SK-N-SH treated with all-trans-retinoic acid at 6 μM for 48 hours (cell line): Measurements from ENCODE around the gene EXOC1L.

Experiments
- ATAC-seq: fragments of 200-7000 bp; cut with Tn5 transposase; 3 replicates; pipeline ENCODE4 v1.9.1; 2020; ENCODE audit warnings: mild to moderate bottlenecking, moderate library complexity
- ARNTL ChIP-seq: fragments of 450-650 bp; formaldehyde crosslinking; IDR thresholded peaks from 2 replicates; pipeline ENCODE4 v1.5.0; 2020; ENCODE audit warnings: low read depth, mild to moderate bottlenecking, moderate library complexity, borderline replicate concordance
- CSDC2 ChIP-seq: fragments of 250-450 bp; sonication (Bioruptor Pico); IDR thresholded peaks from 2 replicates; pipeline ENCODE4 v1.5.0; 2020; ENCODE audit warnings: mild to moderate bottlenecking, moderate library complexity
- CSRNP3 ChIP-seq: fragments of 250-450 bp; sonication (Bioruptor Pico); IDR thresholded peaks from 2 replicates; pipeline ENCODE4 v1.5.1; 2021; ENCODE audit warnings: mild to moderate bottlenecking, moderate library complexity
- ESRRG ChIP-seq: fragments of 250-450 bp; sonication (Bioruptor Pico); IDR thresholded peaks from 2 replicates; pipeline ENCODE4 v1.6.1; 2021; ENCODE audit warnings: mild to moderate bottlenecking
- GLIS3 ChIP-seq: fragments of 250-450 bp; sonication (Bioruptor Pico); IDR thresholded peaks from 2 replicates; pipeline ENCODE4 v1.5.0; 2020; ENCODE audit warnings: mild to moderate bottlenecking, moderate library complexity
- ISL1 ChIP-seq: fragments of 250-450 bp; sonication (Bioruptor Pico); IDR thresholded peaks from 2 replicates; pipeline ENCODE4 v2.1.2; 2022; ENCODE audit warnings: mild to moderate bottlenecking, moderate library complexity
- OSR1 ChIP-seq: fragments of 250-450 bp; sonication (Bioruptor Pico); IDR thresholded peaks from 2 replicates; pipeline ENCODE4 v1.8.0; 2022; ENCODE audit warnings: moderate library complexity, mild to moderate bottlenecking, inconsistent platforms
- PPARA ChIP-seq: fragments of 250-450 bp; sonication (Bioruptor Pico); IDR thresholded peaks from 2 replicates; pipeline ENCODE4 v1.5.0; 2020; ENCODE audit warnings: mild to moderate bottlenecking, borderline replicate concordance
- RARB ChIP-seq: fragments of 250-450 bp; sonication (Bioruptor Pico); IDR thresholded peaks from 2 replicates; pipeline ENCODE4 v1.8.0; 2021; ENCODE audit warnings: mild to moderate bottlenecking, moderate library complexity
- SNAI2 ChIP-seq: fragments of 250-450 bp; sonication (Bioruptor Pico); IDR thresholded peaks from 2 replicates; pipeline ENCODE4 v1.5.0; 2020; ENCODE audit warnings: mild to moderate bottlenecking, moderate library complexity
- TCF4 ChIP-seq: fragments of 250-450 bp; sonication (Bioruptor Pico); IDR thresholded peaks from 2 replicates; pipeline ENCODE4 v1.8.0; 2021; ENCODE audit warnings: mild to moderate bottlenecking, moderate library complexity, borderline replicate concordance
- TOX ChIP-seq: fragments of 250-450 bp; sonication (Bioruptor Pico); IDR thresholded peaks from 2 replicates; pipeline ENCODE4 v1.8.0; 2021; ENCODE audit warnings: mild to moderate bottlenecking, moderate library complexity, borderline replicate concordance
- TSHZ2 ChIP-seq: fragments of 250-450 bp; sonication (Bioruptor Pico); IDR thresholded peaks from 2 replicates; pipeline ENCODE4 v1.5.0; 2020; ENCODE audit warnings: mild to moderate bottlenecking, moderate library complexity
- ZC3H10 ChIP-seq: fragments of 250-450 bp; sonication (Bioruptor Pico); IDR thresholded peaks from 2 replicates; pipeline ENCODE4 v1.5.1; 2021; ENCODE audit warnings: mild to moderate bottlenecking, moderate library complexity
- ZFP3 ChIP-seq: fragments of 250-450 bp; sonication (Bioruptor Pico); IDR thresholded peaks from 2 replicates; pipeline ENCODE4 v1.5.0; 2020; ENCODE audit warnings: mild to moderate bottlenecking, moderate library complexity
- ZFP30 ChIP-seq: fragments of 450-650 bp; formaldehyde crosslinking; IDR thresholded peaks from 2 replicates; pipeline ENCODE4 v1.5.0; 2022; ENCODE audit warnings: mild to moderate bottlenecking, moderate library complexity
- ZNF565 ChIP-seq: fragments of 450-650 bp; formaldehyde crosslinking; conservative IDR thresholded peaks from 2 replicates; pipeline ENCODE4 v1.5.0; 2020; ENCODE audit warnings: low read depth, mild to moderate bottlenecking, moderate library complexity
- ZNF70 ChIP-seq: fragments of 450-650 bp; formaldehyde crosslinking; IDR thresholded peaks from 2 replicates; pipeline ENCODE4 v1.5.0; 2020; ENCODE audit warnings: mild to moderate bottlenecking, moderate library complexity
- ZNF8 ChIP-seq: fragments of 450-650 bp; formaldehyde crosslinking; IDR thresholded peaks from 2 replicates; pipeline ENCODE4 v1.5.0; 2020; ENCODE audit warnings: mild to moderate bottlenecking, moderate library complexity
- TF ChIP-seq, protein P1 (sequence below): fragments of 250-450 bp; sonication (Bioruptor Pico); IDR thresholded peaks from 2 replicates; pipeline ENCODE4 v1.8.0; 2021; ENCODE audit warnings: low read depth, mild to moderate bottlenecking, moderate library complexity, borderline replicate concordance
- TF ChIP-seq, protein P2 (sequence below): fragments of 250-450 bp; sonication (Bioruptor Pico); IDR thresholded peaks from 2 replicates; pipeline ENCODE4 v1.8.0; 2020; ENCODE audit warnings: mild to moderate bottlenecking, moderate library complexity, borderline replicate concordance
- TF ChIP-seq, protein P3 (sequence below): fragments of 250-450 bp; sonication (Bioruptor Pico); IDR thresholded peaks from 2 replicates; pipeline ENCODE4 v1.5.1; 2020; ENCODE audit warnings: low read depth, mild to moderate bottlenecking, moderate library complexity

The EXOC1L gene

DNA sequence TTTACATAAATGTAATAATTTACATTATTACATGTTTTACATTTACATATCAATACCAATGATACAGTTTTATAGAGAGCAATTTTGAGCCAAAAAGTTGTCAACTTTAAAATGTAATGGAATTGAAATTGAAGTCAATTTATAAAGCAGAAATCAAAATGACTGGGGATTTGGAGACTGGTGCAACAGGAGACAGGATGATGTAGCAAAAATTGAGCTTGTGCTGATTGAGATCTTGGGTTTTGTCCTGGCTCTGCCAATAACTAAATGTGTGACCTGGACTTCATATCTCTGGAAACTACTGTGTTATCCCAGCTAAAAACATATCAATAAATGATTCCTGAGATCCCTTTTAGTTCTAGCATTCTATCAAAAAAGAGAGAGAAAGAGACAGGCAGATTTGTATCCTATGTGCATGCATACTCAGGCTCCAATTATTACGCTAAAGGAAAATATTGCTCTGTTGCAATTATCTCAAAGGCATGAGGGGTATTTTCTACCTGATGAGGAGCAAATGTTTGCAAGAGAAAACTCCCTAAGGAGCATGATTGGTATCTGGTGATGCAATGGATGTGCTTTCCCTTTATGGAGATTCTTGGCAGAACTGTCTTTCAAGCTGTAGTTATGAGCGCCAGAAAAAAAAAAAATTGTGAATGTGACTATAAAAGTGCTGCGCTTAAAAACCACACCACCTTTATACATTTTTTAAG lies 14.7 kb downstream of the EXOC1L start:
- TF ChIP-seq TOX (CRISPR knock-in tag) = no peak
- no peak for TF ChIP-seq ZNF565 (CRISPR knock-in tag)
- TF ChIP-seq OSR1 (CRISPR knock-in tag) = no peak
- no peak for TF ChIP-seq ZFP30 (CRISPR knock-in tag)
- TF ChIP-seq, protein P1, sequence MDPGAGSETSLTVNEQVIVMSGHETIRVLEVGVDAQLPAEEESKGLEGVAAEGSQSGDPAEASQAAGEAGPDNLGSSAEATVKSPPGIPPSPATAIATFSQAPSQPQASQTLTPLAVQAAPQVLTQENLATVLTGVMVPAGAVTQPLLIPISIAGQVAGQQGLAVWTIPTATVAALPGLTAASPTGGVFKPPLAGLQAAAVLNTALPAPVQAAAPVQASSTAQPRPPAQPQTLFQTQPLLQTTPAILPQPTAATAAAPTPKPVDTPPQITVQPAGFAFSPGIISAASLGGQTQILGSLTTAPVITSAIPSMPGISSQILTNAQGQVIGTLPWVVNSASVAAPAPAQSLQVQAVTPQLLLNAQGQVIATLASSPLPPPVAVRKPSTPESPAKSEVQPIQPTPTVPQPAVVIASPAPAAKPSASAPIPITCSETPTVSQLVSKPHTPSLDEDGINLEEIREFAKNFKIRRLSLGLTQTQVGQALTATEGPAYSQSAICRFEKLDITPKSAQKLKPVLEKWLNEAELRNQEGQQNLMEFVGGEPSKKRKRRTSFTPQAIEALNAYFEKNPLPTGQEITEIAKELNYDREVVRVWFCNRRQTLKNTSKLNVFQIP (CRISPR knock-in tag) = no peak
- no peak for TF ChIP-seq GLIS3
- no peak for TF ChIP-seq TSHZ2 (CRISPR knock-in tag)
- TF ChIP-seq RARB (CRISPR knock-in tag) = no peak
- no peak for TF ChIP-seq SNAI2
- ATAC-seq = no peak

GRCh38 chr4:55837903-55838302 lies 18.3 kb downstream of the EXOC1L start:
- no peak for ATAC-seq
- TF ChIP-seq CSDC2 (CRISPR knock-in tag) (no peak), OSR1 (CRISPR knock-in tag) (no peak), ISL1 (CRISPR knock-in tag) (no peak), ZNF8 (CRISPR knock-in tag) (no peak), ZFP3 (CRISPR knock-in tag) (no peak), ZNF70 (no peak), ZC3H10 (CRISPR knock-in tag) (no peak), ZFP30 (CRISPR knock-in tag) (no peak), ESRRG (CRISPR knock-in tag) (no peak), ARNTL (no peak), RARB (CRISPR knock-in tag) (no peak), GLIS3 (no peak)
- TF ChIP-seq, protein P1 (CRISPR knock-in tag) = no peak
- TF ChIP-seq, protein P2, sequence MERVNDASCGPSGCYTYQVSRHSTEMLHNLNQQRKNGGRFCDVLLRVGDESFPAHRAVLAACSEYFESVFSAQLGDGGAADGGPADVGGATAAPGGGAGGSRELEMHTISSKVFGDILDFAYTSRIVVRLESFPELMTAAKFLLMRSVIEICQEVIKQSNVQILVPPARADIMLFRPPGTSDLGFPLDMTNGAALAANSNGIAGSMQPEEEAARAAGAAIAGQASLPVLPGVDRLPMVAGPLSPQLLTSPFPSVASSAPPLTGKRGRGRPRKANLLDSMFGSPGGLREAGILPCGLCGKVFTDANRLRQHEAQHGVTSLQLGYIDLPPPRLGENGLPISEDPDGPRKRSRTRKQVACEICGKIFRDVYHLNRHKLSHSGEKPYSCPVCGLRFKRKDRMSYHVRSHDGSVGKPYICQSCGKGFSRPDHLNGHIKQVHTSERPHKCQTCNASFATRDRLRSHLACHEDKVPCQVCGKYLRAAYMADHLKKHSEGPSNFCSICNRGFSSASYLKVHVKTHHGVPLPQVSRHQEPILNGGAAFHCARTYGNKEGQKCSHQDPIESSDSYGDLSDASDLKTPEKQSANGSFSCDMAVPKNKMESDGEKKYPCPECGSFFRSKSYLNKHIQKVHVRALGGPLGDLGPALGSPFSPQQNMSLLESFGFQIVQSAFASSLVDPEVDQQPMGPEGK (CRISPR knock-in tag) = no peak

- ATAC-seq = no peak
- TF ChIP-seq, protein P3, sequence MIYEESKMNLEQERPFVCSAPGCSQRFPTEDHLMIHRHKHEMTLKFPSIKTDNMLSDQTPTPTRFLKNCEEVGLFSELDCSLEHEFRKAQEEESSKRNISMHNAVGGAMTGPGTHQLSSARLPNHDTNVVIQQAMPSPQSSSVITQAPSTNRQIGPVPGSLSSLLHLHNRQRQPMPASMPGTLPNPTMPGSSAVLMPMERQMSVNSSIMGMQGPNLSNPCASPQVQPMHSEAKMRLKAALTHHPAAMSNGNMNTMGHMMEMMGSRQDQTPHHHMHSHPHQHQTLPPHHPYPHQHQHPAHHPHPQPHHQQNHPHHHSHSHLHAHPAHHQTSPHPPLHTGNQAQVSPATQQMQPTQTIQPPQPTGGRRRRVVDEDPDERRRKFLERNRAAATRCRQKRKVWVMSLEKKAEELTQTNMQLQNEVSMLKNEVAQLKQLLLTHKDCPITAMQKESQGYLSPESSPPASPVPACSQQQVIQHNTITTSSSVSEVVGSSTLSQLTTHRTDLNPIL = no peak
- no peak for TF ChIP-seq ZFP30 (CRISPR knock-in tag)
- TF ChIP-seq, all 23 proteins: peak for 0
Observed at GRCh38 chr4:55838356-55838755, 18.8 kb downstream of the EXOC1L start.

- no peak for ATAC-seq
- TF ChIP-seq ZNF8 (CRISPR knock-in tag) = no peak
- no peak for TF ChIP-seq ISL1 (CRISPR knock-in tag)
- TF ChIP-seq, protein P1 (CRISPR knock-in tag) = no peak
- no peak for TF ChIP-seq ZFP3 (CRISPR knock-in tag)
- TF ChIP-seq ZFP30 (CRISPR knock-in tag) = no peak
- TF ChIP-seq SNAI2 = no peak
- TF ChIP-seq TCF4 (CRISPR knock-in tag) = no peak
- TF ChIP-seq OSR1 (CRISPR knock-in tag) = no peak
- TF ChIP-seq ESRRG (CRISPR knock-in tag) = no peak
- TF ChIP-seq RARB (CRISPR knock-in tag) = no peak
- TF ChIP-seq CSRNP3 (CRISPR knock-in tag) = no peak
- TF ChIP-seq PPARA (CRISPR knock-in tag) = no peak
- no peak for TF ChIP-seq ZC3H10 (CRISPR knock-in tag)
- no peak for TF ChIP-seq ZNF70
Observed at GRCh38 chr4:55838952-55839351, 19.4 kb downstream of the EXOC1L start.
